Activated naive CD8-positive, alpha-beta T cell treated with anti-CD3 and anti-CD28 coated beads for 36 hours (primary cell): ENCODE measurements around the gene SH3PXD2B. TPM values are rescaled to one million over a fixed set of nuclear protein-coding genes. Genes with fewer than 3 reads are reported as not detected.
"Not testable (repeated sequence)": the region's sequence is repeated elsewhere in the genome, so short reads cannot be mapped to it uniquely, and the experiment has no call there.

ENCODE experiments used
- DNase-seq: peaks from one replicate; pipeline ENCODE4 v3.0.0; 2021
- H3K27ac Mint-ChIP-seq: one replicate; pipeline ENCODE4 v1.8.0; 2022; ENCODE audit warnings: mild to moderate bottlenecking, moderate library complexity, mixed read lengths
- H3K27me3 Mint-ChIP-seq: one replicate; pipeline ENCODE4 v1.8.0; 2022; ENCODE audit warnings: mild to moderate bottlenecking, mixed read lengths
- H3K36me3 Mint-ChIP-seq: one replicate; pipeline ENCODE4 v1.8.0; 2021; ENCODE audit warnings: mild to moderate bottlenecking, mixed read lengths
- H3K4me1 Mint-ChIP-seq: one replicate; pipeline ENCODE4 v1.8.0; 2021; ENCODE audit warnings: mixed read lengths
- H3K4me3 Mint-ChIP-seq: one replicate; pipeline ENCODE4 v1.8.0; 2022; ENCODE audit warnings: mild to moderate bottlenecking, moderate library complexity, mixed read lengths
- H3K9me3 Mint-ChIP-seq: one replicate; pipeline ENCODE4 v1.8.0; 2022; ENCODE audit warnings: mixed read lengths
- total RNA-seq, 2 experiments: library from RNA; stranded (reverse); gene quantifications; one replicate each; pipeline ENCODE4 v1.2.3, GENCODE V29; 2021

SH3PXD2B gene
- total RNA-seq, 2 experiments from 2014 or later: 0.80 to 0.84 TPM

GRCh38 chr5:172373680-172374079 is 80.6 kb downstream of the SH3PXD2B start:
- H3K27ac Mint-ChIP-seq: no peak overlapping the region

GRCh38 chr5:172371684-172372083 is 82.6 kb downstream of the SH3PXD2B start:
- H3K4me3 Mint-ChIP-seq: no peak overlapping the region
- peaks cover 3% of the 10 kb centered on the region for H3K36me3 Mint-ChIP-seq
- no peak overlapping the region for H3K27ac Mint-ChIP-seq
- peaks cover 4% of the 10 kb centered on the region for H3K27me3 Mint-ChIP-seq
- H3K9me3 Mint-ChIP-seq: peaks cover 16% of the 10 kb centered on the region
- no peak for DNase-seq
- no peaks in the 10 kb centered on the region for H3K4me1 Mint-ChIP-seq

More at GRCh38 chr5:172373680-172374079, 80.6 kb downstream of the SH3PXD2B start:
- H3K4me1 Mint-ChIP-seq: no peaks in the 10 kb centered on the region
- no peak for DNase-seq
- H3K36me3 Mint-ChIP-seq: peaks cover 3% of the 10 kb centered on the region
- no peak overlapping the region for H3K4me3 Mint-ChIP-seq
- peaks cover 4% of the 10 kb centered on the region for H3K27me3 Mint-ChIP-seq
- H3K9me3 Mint-ChIP-seq: peaks cover 16% of the 10 kb centered on the region

- H3K4me1 Mint-ChIP-seq: no peaks in the 10 kb centered on the region
- H3K36me3 Mint-ChIP-seq: peaks cover 3% of the 10 kb centered on the region
- DNase-seq: peak; percentile 23
- H3K4me3 Mint-ChIP-seq: no peak overlapping the region
- no peak overlapping the region for H3K27ac Mint-ChIP-seq
- peaks cover 16% of the 10 kb centered on the region for H3K9me3 Mint-ChIP-seq
- peaks cover 4% of the 10 kb centered on the region for H3K27me3 Mint-ChIP-seq
These were observed 83.4 kb downstream of the SH3PXD2B start for GRCh38 chr5:172370648-172371545.

GRCh38 chr5:172370237-172370640 is 84.1 kb downstream of the SH3PXD2B start:
- no peak overlapping the region for H3K27ac Mint-ChIP-seq
- DNase-seq: no peak
- peaks cover 2% of the 10 kb centered on the region for H3K36me3 Mint-ChIP-seq
- no peaks in the 10 kb centered on the region for H3K4me1 Mint-ChIP-seq
- no peak overlapping the region for H3K4me3 Mint-ChIP-seq
- peaks cover 4% of the 10 kb centered on the region for H3K27me3 Mint-ChIP-seq
- H3K9me3 Mint-ChIP-seq: peaks cover 16% of the 10 kb centered on the region

GRCh38 chr5:172368699-172369098 is 85.6 kb downstream of the SH3PXD2B start:
- peaks cover 16% of the 10 kb centered on the region for H3K9me3 Mint-ChIP-seq
- DNase-seq, H3K4me1 Mint-ChIP-seq, H3K36me3 Mint-ChIP-seq, H3K27ac Mint-ChIP-seq, H3K4me3 Mint-ChIP-seq, H3K27me3 Mint-ChIP-seq: not testable (repeated sequence)

GRCh38 chr5:172365948-172366608 is 88.2 kb downstream of the SH3PXD2B start:
- H3K36me3 Mint-ChIP-seq: peaks cover 2% of the 10 kb centered on the region
- H3K4me1 Mint-ChIP-seq: peaks cover 7% of the 10 kb centered on the region
- H3K9me3 Mint-ChIP-seq: peaks cover 5% of the 10 kb centered on the region
- no peak overlapping the region for H3K27ac Mint-ChIP-seq
- DNase-seq: no peak
- no peak overlapping the region for H3K4me3 Mint-ChIP-seq
- H3K27me3 Mint-ChIP-seq: peaks cover 4% of the 10 kb centered on the region

- no peaks in the 10 kb centered on the region for H3K27me3 Mint-ChIP-seq
These were observed 89.6 kb downstream of the SH3PXD2B start for GRCh38 chr5:172364773-172365172.

GRCh38 chr5:172362755-172363154 is 91.6 kb downstream of the SH3PXD2B start:
- Mint-ChIP-seq H3K4me1 (peaks cover 7% of the 10 kb centered on the region), H3K9me3 (no peaks in the 10 kb centered on the region), H3K27me3 (no peaks in the 10 kb centered on the region), H3K27ac (no peak overlapping the region), H3K36me3 (no peaks in the 10 kb centered on the region), H3K4me3 (no peak overlapping the region)
- DNase-seq: no peak

More at GRCh38 chr5:172364773-172365172, 89.6 kb downstream of the SH3PXD2B start:
- Mint-ChIP-seq H3K27ac (no peak overlapping the region), H3K36me3 (no peaks in the 10 kb centered on the region), H3K4me1 (peaks cover 7% of the 10 kb centered on the region), H3K9me3 (no peaks in the 10 kb centered on the region), H3K4me3 (no peak overlapping the region)
- DNase-seq: no peak

GRCh38 chr5:172361566-172362238 is 92.6 kb downstream of the SH3PXD2B start:
- Mint-ChIP-seq H3K36me3 (no peaks in the 10 kb centered on the region), H3K4me3 (no peak overlapping the region), H3K27ac (peak overlapping the region; percentile 89), H3K27me3 (no peaks in the 10 kb centered on the region), H3K4me1 (peaks cover 7% of the 10 kb centered on the region), H3K9me3 (no peaks in the 10 kb centered on the region)
- DNase-seq: peak; percentile 37

GRCh38 chr5:172358345-172358744 is 96.0 kb downstream of the SH3PXD2B start:
- no peak for DNase-seq
- no peak overlapping the region for H3K4me3 Mint-ChIP-seq
- peaks cover 7% of the 10 kb centered on the region for H3K4me1 Mint-ChIP-seq
- no peak overlapping the region for H3K27ac Mint-ChIP-seq
- H3K27me3 Mint-ChIP-seq: no peaks in the 10 kb centered on the region
- H3K36me3 Mint-ChIP-seq: no peaks in the 10 kb centered on the region
- H3K9me3 Mint-ChIP-seq: no peaks in the 10 kb centered on the region

- Mint-ChIP-seq H3K4me1 (peaks cover 3% of the 10 kb centered on the region), H3K4me3 (no peak overlapping the region), H3K36me3 (no peaks in the 10 kb centered on the region), H3K9me3 (no peaks in the 10 kb centered on the region), H3K27me3 (no peaks in the 10 kb centered on the region), H3K27ac (no peak overlapping the region)
- DNase-seq: no peak
These were observed 97.8 kb downstream of the SH3PXD2B start for GRCh38 chr5:172356527-172356926.

GRCh38 chr5:172356047-172356446 is 98.3 kb downstream of the SH3PXD2B start:
- H3K9me3 Mint-ChIP-seq: no peaks in the 10 kb centered on the region
- H3K27me3 Mint-ChIP-seq: no peaks in the 10 kb centered on the region
- no peaks in the 10 kb centered on the region for H3K36me3 Mint-ChIP-seq
- H3K27ac Mint-ChIP-seq: no peak overlapping the region
- H3K4me1 Mint-ChIP-seq: no peaks in the 10 kb centered on the region
- no peak overlapping the region for H3K4me3 Mint-ChIP-seq
- no peak for DNase-seq

GRCh38 chr5:172353846-172354245 is 100.5 kb downstream of the SH3PXD2B start:
- Mint-ChIP-seq H3K4me1 (no peaks in the 10 kb centered on the region), H3K4me3 (no peak overlapping the region), H3K9me3 (no peaks in the 10 kb centered on the region), H3K27me3 (no peaks in the 10 kb centered on the region), H3K36me3 (no peaks in the 10 kb centered on the region), H3K27ac (no peak overlapping the region)
- DNase-seq: no peak

GRCh38 chr5:172353271-172353812 is 101.0 kb downstream of the SH3PXD2B start:
- H3K4me3 Mint-ChIP-seq: no peak overlapping the region
- no peaks in the 10 kb centered on the region for H3K4me1 Mint-ChIP-seq
- H3K27me3 Mint-ChIP-seq: no peaks in the 10 kb centered on the region
- no peak overlapping the region for H3K27ac Mint-ChIP-seq
- DNase-seq: no peak
- no peaks in the 10 kb centered on the region for H3K36me3 Mint-ChIP-seq
- H3K9me3 Mint-ChIP-seq: no peaks in the 10 kb centered on the region

- H3K4me1 Mint-ChIP-seq, H3K36me3 Mint-ChIP-seq, H3K27me3 Mint-ChIP-seq, H3K4me3 Mint-ChIP-seq, H3K27ac Mint-ChIP-seq, DNase-seq, H3K9me3 Mint-ChIP-seq: not testable (repeated sequence)
These were observed 101.8 kb downstream of the SH3PXD2B start for GRCh38 chr5:172352526-172352925.
